Cerebellar cortex (tissue), 1 donor: ENCODE data around the gene IDUA.
"Not testable (repeated sequence)": the region's sequence is repeated elsewhere in the genome, so short reads cannot be mapped to it uniquely, and the experiment has no call there.

Experiments
- DNase-seq: peaks from one replicate; pipeline ENCODE4 v3.0.0-alpha.2; 2015; ENCODE audit warnings: low spot score

Gene IDUA

GRCh38 chr4:986879-987623 is at the start of gene IDUA:
TSS of gene IDUA (plus strand) at chr4:987044. CDS start at chr4:987085, 41 bp downstream.
- peak; percentile 73 for DNase-seq

GRCh38 chr4:939508-939907 is 47.3 kb upstream of the IDUA start:
- not testable (repeated sequence) for DNase-seq

- DNase-seq: no peak
Observed at GRCh38 chr4:945274-946102, 41.4 kb upstream of the IDUA start.

GRCh38 chr4:946103-946450 is 40.8 kb upstream of the IDUA start:
- DNase-seq: no peak

- no peak for DNase-seq
Observed at GRCh38 chr4:946517-947471, 40.0 kb upstream of the IDUA start.

GRCh38 chr4:947491-947971 is 39.3 kb upstream of the IDUA start:
- DNase-seq: no peak

GRCh38 chr4:948101-948935 is 38.5 kb upstream of the IDUA start:
- DNase-seq: peak; percentile 66

GRCh38 chr4:948936-949300 is 37.9 kb upstream of the IDUA start:
- DNase-seq: no peak

GRCh38 chr4:949656-950055 is 37.2 kb upstream of the IDUA start:
- no peak for DNase-seq

GRCh38 chr4:950136-951020 is 36.5 kb upstream of the IDUA start:
- DNase-seq: no peak

- DNase-seq: no peak
Observed at GRCh38 chr4:951186-951585, 35.7 kb upstream of the IDUA start.

GRCh38 chr4:951594-952468 is 35.0 kb upstream of the IDUA start:
- DNase-seq: no peak

GRCh38 chr4:952881-953573 is 33.8 kb upstream of the IDUA start:
- no peak for DNase-seq

- no peak for DNase-seq
Observed at GRCh38 chr4:953574-953915, 33.3 kb upstream of the IDUA start.

- no peak for DNase-seq
Observed at GRCh38 chr4:954211-955020, 32.4 kb upstream of the IDUA start.

- DNase-seq: no peak
Observed at GRCh38 chr4:955161-955921, 31.5 kb upstream of the IDUA start.

- no peak for DNase-seq
Observed at GRCh38 chr4:955931-956381, 30.9 kb upstream of the IDUA start.
